GM21723 (cell line): ENCODE measurements around the gene SMPD4.
"Not testable (repeated sequence)": the region's sequence is repeated elsewhere in the genome, so short reads cannot be mapped to it uniquely, and the experiment has no call there.

Experiments used
- ATAC-seq: cut with Tn5 transposase; IDR thresholded peaks from one replicate; pipeline ENCODE4 v1.9.1; 2021; ENCODE audit warnings: mild to moderate bottlenecking, moderate library complexity; ENCODE audit not compliant: unreplicated experiment

Gene SMPD4

GRCh38 chr2:130159376-130159775 is 22.0 kb downstream of the SMPD4 start:
- not testable (repeated sequence) for ATAC-seq

GRCh38 chr2:130158631-130159030 is 22.8 kb downstream of the SMPD4 start:
- ATAC-seq = no peak

- peak; percentile 88 for ATAC-seq
Measured at GRCh38 chr2:130157825-130158514, 23.4 kb downstream of the SMPD4 start.

GRCh38 chr2:130157354-130157753 is 24.0 kb downstream of the SMPD4 start:
- peak; percentile 39 for ATAC-seq

GRCh38 chr2:130156624-130157004 is 24.8 kb downstream of the SMPD4 start:
- ATAC-seq = no peak

- not testable (repeated sequence) for ATAC-seq
Measured at GRCh38 chr2:130155956-130156623, 25.3 kb downstream of the SMPD4 start.

GRCh38 chr2:130154773-130155765 is 26.3 kb downstream of the SMPD4 start:
- ATAC-seq = no peak

- not testable (repeated sequence) for ATAC-seq
Measured at GRCh38 chr2:130154423-130154770, 27.0 kb downstream of the SMPD4 start.

GRCh38 chr2:130153721-130154422 is 27.5 kb downstream of the SMPD4 start:
- ATAC-seq = not testable (repeated sequence)

GRCh38 chr2:130152816-130153595 is 28.4 kb downstream of the SMPD4 start:
- ATAC-seq = no peak

- not testable (repeated sequence) for ATAC-seq
Measured at GRCh38 chr2:130152136-130152815, 29.1 kb downstream of the SMPD4 start.

- not testable (repeated sequence) for ATAC-seq
Measured at GRCh38 chr2:130151145-130151512, 30.3 kb downstream of the SMPD4 start.

- ATAC-seq = no peak
Measured at GRCh38 chr2:130150181-130151144, 30.9 kb downstream of the SMPD4 start.

GRCh38 chr2:130148515-130148914 is 32.9 kb downstream of the SMPD4 start:
- ATAC-seq = not testable (repeated sequence)

GRCh38 chr2:130145006-130145414 is 36.4 kb downstream of the SMPD4 start, which contains the start of gene CCDC74B:
CCDC74B (minus strand) TSS chr2:130145112; CDS start chr2:130144996, 116 bp downstream.
- ATAC-seq = peak; percentile 92

GRCh38 chr2:130143266-130144039 is 37.9 kb downstream of the SMPD4 start:
- not testable (repeated sequence) for ATAC-seq
